Thymus (tissue), 11 donors: ENCODE results near the gene KLHDC4. TPM values are rescaled to one million over a fixed set of nuclear protein-coding genes. Genes with fewer than 3 reads are reported as not detected.

Experiments
- DNase-seq, 9 donors: peaks; one replicate each; pipeline ENCODE4 v3.0.0-alpha.2; 2013; ENCODE audit warnings: low spot score in 9 of 9, low read depth in 6 of 9, missing footprints in 1 of 9
- H3K27ac ChIP-seq, 2 donors: one replicate each; pipeline ENCODE4 v1.5.1; 2013; ENCODE audit warnings: control low read depth in 1 of 2, low read depth in 1 of 2, low read length in 1 of 2, mild to moderate bottlenecking in 1 of 2, moderate library complexity in 1 of 2
- H3K27me3 ChIP-seq, 2 donors: one replicate each; pipeline ENCODE4 v1.5.1; 2013; ENCODE audit warnings: low read length in 1 of 2; ENCODE audit not compliant: control insufficient read depth in 2 of 2, insufficient read depth in 1 of 2
- H3K36me3 ChIP-seq, 2 donors: one replicate each; pipeline ENCODE4 v1.5.1; 2013; ENCODE audit warnings: low read length in 1 of 2, mild to moderate bottlenecking in 1 of 2, moderate library complexity in 1 of 2; ENCODE audit not compliant: control insufficient read depth in 2 of 2, insufficient read depth in 2 of 2
- H3K4me1 ChIP-seq, 2 donors: one replicate each; pipeline ENCODE4 v1.5.1; 2013; ENCODE audit warnings: low read length in 2 of 2; ENCODE audit not compliant: control insufficient read depth in 2 of 2, insufficient read depth in 2 of 2
- H3K4me3 ChIP-seq, 2 donors: one replicate each; pipeline ENCODE4 v1.5.1; 2013; ENCODE audit warnings: low read length in 2 of 2, control low read depth in 1 of 2, mild to moderate bottlenecking in 1 of 2
- H3K9me3 ChIP-seq, 2 donors: one replicate each; pipeline ENCODE4 v1.5.1; 2013; ENCODE audit warnings: low read length in 1 of 2, mild to moderate bottlenecking in 1 of 2; ENCODE audit not compliant: control insufficient read depth in 2 of 2, insufficient read depth in 1 of 2
- WGBS: extraction: QIAGEN DNeasy Blood & Tissue Kit; methylation state at CpG from one replicate; pipeline ENCODE4 v1.1.7; 2013; 5-methylcytosine and 5-hydroxymethylcytosine counted together
- polyA plus RNA-seq: library from polyadenylated mRNA; stranded (reverse); fragments of 200-250 nt; gene quantifications from one replicate; pipeline ENCODE4 v1.2.3, GENCODE V29; 2013
- total RNA-seq: library from RNA; stranded (reverse); fragments of 120-200 nt; gene quantifications from one replicate; pipeline ENCODE4 v1.2.4, GENCODE V29; 2013
- donor health status: healthy.

The KLHDC4 gene
- total and polyA plus RNA-seq, 2 donors, result 30.0 to 58.3 TPM

GRCh38 chr16:87806261-87806640 is 40.5 kb upstream of the KLHDC4 start:
- H3K4me1 ChIP-seq, result peaks cover 50 to 85% of the 10 kb centered on the region in 2 donors
- H3K27me3 ChIP-seq, result no peaks in the 10 kb centered on the region
- H3K9me3 ChIP-seq, result peaks cover 1 to 20% of the 10 kb centered on the region in 2 donors
- peak overlapping the region; percentile 85 to 91 for H3K27ac ChIP-seq
- peak in 2 of 9 donors; percentile 16 to 30 for DNase-seq
- WGBS, result 65% methylated on average over 16 of the region's 16 CpGs
- H3K4me3 ChIP-seq, result peak overlapping the region; percentile 33 to 49
- H3K36me3 ChIP-seq, result no peaks in the 10 kb centered on the region

GRCh38 chr16:87803385-87803784 is 37.6 kb upstream of the KLHDC4 start:
- no peaks in the 10 kb centered on the region for H3K27me3 ChIP-seq
- WGBS, result 98% methylated on average over 5 of the region's 5 CpGs
- H3K4me1 ChIP-seq, result peaks cover 42 to 69% of the 10 kb centered on the region in 2 donors
- H3K9me3 ChIP-seq, result peaks cover 1 to 27% of the 10 kb centered on the region in 2 donors
- no peak overlapping the region for H3K4me3 ChIP-seq
- no peaks in the 10 kb centered on the region for H3K36me3 ChIP-seq
- DNase-seq, result no peak
- H3K27ac ChIP-seq, result no peak overlapping the region

- H3K27ac ChIP-seq, result peak overlapping the region in 1 of 2 donors; percentile 66
- H3K9me3 ChIP-seq, result peaks cover 1 to 20% of the 10 kb centered on the region in 2 donors
- no peaks in the 10 kb centered on the region for H3K36me3 ChIP-seq
- no peak overlapping the region for H3K4me3 ChIP-seq
- peak in 2 of 9 donors; percentile 40 to 66 for DNase-seq
- WGBS, result 22% methylated on average over 8 of the region's 8 CpGs
- H3K4me1 ChIP-seq, result peaks cover 36 to 62% of the 10 kb centered on the region in 2 donors
- no peaks in the 10 kb centered on the region for H3K27me3 ChIP-seq
Measured at GRCh38 chr16:87802670-87803069, 36.9 kb upstream of the KLHDC4 start.

GRCh38 chr16:87801679-87802259 is 36.0 kb upstream of the KLHDC4 start:
- H3K27me3 ChIP-seq, result no peaks in the 10 kb centered on the region
- peaks cover 1 to 20% of the 10 kb centered on the region in 2 donors for H3K9me3 ChIP-seq
- DNase-seq, result no peak
- no peak overlapping the region for H3K4me3 ChIP-seq
- 84% methylated on average over 16 of the region's 16 CpGs for WGBS
- peaks cover 29 to 53% of the 10 kb centered on the region in 2 donors for H3K4me1 ChIP-seq
- H3K36me3 ChIP-seq, result no peaks in the 10 kb centered on the region
- peak overlapping the region in 1 of 2 donors; percentile 7 for H3K27ac ChIP-seq

GRCh38 chr16:87800497-87800896 is 34.7 kb upstream of the KLHDC4 start:
- Histone ChIP-seq H3K4me1 (peaks cover 21 to 41% of the 10 kb centered on the region in 2 donors), H3K9me3 (peaks cover 1 to 20% of the 10 kb centered on the region in 2 donors), H3K27ac (no peak overlapping the region), H3K36me3 (no peaks in the 10 kb centered on the region), H3K27me3 (no peaks in the 10 kb centered on the region), H3K4me3 (no peak overlapping the region)
- 81% methylated on average over 6 of the region's 6 CpGs for WGBS
- peak in 2 of 9 donors; percentile 33 to 48 for DNase-seq

- no peaks in the 10 kb centered on the region for H3K27me3 ChIP-seq
- 94% methylated on average over 12 of the region's 12 CpGs for WGBS
- no peak overlapping the region for H3K4me3 ChIP-seq
- H3K36me3 ChIP-seq, result no peaks in the 10 kb centered on the region
- DNase-seq, result no peak
- H3K4me1 ChIP-seq, result peaks cover 0 to 2% of the 10 kb centered on the region in 2 donors
- peaks cover 0 to 6% of the 10 kb centered on the region in 2 donors for H3K9me3 ChIP-seq
- no peak overlapping the region for H3K27ac ChIP-seq
Measured at GRCh38 chr16:87795336-87795735, 29.6 kb upstream of the KLHDC4 start.

GRCh38 chr16:87794485-87795078 is 28.8 kb upstream of the KLHDC4 start:
- Histone ChIP-seq H3K36me3 (no peaks in the 10 kb centered on the region), H3K9me3 (peaks cover 0 to under 1% of the 10 kb centered on the region in 2 donors), H3K4me1 (no peaks in the 10 kb centered on the region), H3K27ac (no peak overlapping the region), H3K4me3 (no peak overlapping the region), H3K27me3 (peaks cover 0 to 3% of the 10 kb centered on the region in 2 donors)
- 91% methylated on average over 14 of the region's 14 CpGs for WGBS
- DNase-seq, result no peak

GRCh38 chr16:87792205-87792565 is 26.4 kb upstream of the KLHDC4 start:
- H3K4me1 ChIP-seq, result no peaks in the 10 kb centered on the region
- DNase-seq, result no peak
- H3K27me3 ChIP-seq, result peaks cover 0 to 3% of the 10 kb centered on the region in 2 donors
- H3K9me3 ChIP-seq, result no peaks in the 10 kb centered on the region
- no peaks in the 10 kb centered on the region for H3K36me3 ChIP-seq
- over 99% methylated on average over 7 of the region's 7 CpGs for WGBS
- no peak overlapping the region for H3K4me3 ChIP-seq
- no peak overlapping the region for H3K27ac ChIP-seq

GRCh38 chr16:87791295-87792204 is 25.8 kb upstream of the KLHDC4 start:
- H3K4me3 ChIP-seq, result no peak overlapping the region
- peaks cover 0 to 3% of the 10 kb centered on the region in 2 donors for H3K27me3 ChIP-seq
- no peaks in the 10 kb centered on the region for H3K9me3 ChIP-seq
- H3K27ac ChIP-seq, result no peak overlapping the region
- no peaks in the 10 kb centered on the region for H3K4me1 ChIP-seq
- 93% methylated on average over 32 of the region's 32 CpGs for WGBS
- H3K36me3 ChIP-seq, result no peaks in the 10 kb centered on the region
- DNase-seq, result no peak
